DLD1 (cell line): ENCODE results near the gene CSAD.

ENCODE experiments used
- in situ Hi-C: cut with HindIII; loops from 2 replicates; pipeline ENCODE4 v1.10.0; 2017; ENCODE audit warnings: low sequenced_read_pairs

The CSAD gene

DNA sequence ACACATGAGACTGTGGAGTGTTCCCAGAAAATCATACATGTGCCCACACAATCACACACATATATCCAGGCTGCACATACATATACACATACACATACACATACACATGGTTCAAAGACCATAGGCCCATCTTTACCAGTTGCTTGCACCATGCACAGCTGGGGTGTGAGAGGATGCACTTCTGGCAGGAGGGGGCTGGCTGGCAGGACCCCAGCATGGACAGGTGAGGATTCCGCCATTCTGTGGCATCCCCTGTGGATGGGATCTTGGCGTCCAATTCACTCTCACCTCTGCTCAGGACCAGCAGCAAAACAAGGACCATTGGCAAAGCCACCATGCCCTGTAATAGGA is 19.4 kb upstream of the CSAD start:
- in situ Hi-C loops, result no loop called here

DNA sequence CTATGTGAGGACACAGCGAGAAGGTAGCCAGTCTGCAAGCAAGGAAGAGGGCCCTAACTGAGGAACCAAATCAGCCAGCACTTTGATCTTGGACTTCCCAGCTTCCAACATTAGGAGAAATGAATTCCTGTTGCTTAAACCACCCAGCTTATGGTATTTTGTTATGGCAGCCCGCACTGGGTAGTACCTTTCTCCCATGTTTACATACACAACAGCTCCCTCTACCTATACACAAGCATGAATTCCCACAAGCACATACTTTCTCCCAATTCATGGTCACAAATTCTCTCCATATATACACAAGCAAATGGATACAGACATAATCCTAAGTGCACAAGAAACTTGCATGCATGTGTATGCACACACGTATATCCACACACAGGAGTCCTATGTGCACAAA is 19.0 kb upstream of the CSAD start:
- in situ Hi-C loops, result no loop called here

DNA sequence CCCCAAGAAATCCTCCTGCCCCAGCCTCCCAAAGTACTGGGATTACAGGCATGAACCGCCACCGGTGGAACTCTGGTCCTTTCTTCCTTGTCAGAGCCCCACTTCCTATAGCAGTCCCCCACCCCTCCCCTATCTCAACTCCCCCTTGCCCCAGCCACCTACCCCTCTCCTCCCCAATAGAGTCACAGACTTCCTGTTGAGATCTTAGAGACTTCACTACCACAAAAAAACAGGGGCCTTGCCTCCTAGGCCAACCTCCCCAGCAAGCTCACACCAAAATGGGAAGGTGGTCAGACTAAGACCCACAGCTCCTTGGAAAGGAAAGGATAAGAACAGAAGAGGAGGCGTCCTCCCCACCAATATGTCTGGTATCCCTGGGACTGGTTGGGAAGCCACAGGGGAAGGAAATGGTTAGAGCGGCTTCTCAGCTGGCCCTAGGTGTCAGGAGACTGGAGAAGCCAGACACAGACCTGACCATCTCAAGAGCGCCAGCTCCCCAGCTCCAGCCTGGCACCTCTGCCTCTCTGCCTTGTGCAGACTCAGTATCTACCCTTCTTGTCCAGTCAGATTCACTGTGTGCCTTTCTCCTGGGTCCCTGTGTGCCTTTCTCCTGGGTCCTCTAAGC is 17.9 kb upstream of the CSAD start:
- in situ Hi-C loops, result no loop called here

DNA sequence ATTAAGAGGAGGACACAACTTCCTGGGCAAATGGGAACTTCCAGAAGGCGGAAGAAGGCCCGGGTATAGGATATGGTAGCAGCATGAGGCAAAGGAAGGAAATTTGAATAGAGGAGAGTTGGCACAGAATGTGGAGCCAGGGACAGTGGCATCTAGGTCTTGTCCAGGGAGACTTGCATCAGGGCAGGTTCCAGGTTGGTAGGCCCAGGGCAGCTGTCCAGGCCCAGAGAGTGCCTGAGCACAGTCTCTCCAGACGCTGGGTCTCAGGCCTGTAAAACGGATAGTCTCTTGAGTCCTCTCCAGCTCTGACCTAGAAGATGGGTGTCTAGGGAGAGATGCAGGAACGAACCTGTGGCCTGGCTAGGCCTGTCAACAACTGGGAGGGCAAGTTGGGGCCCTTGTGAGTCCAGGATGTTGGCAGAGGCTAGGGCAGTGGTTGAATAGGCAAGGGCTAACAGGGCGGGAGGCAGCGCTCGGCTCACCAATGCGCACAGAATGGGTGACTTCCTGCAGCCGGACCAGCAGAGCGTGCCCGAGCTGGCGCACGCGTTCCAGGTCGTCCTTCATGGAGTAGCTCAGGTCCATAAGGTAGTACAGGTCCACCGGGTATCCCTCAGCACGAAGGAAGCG is 16.4 kb upstream of the CSAD start:
- in situ Hi-C loops, result no loop called here

DNA sequence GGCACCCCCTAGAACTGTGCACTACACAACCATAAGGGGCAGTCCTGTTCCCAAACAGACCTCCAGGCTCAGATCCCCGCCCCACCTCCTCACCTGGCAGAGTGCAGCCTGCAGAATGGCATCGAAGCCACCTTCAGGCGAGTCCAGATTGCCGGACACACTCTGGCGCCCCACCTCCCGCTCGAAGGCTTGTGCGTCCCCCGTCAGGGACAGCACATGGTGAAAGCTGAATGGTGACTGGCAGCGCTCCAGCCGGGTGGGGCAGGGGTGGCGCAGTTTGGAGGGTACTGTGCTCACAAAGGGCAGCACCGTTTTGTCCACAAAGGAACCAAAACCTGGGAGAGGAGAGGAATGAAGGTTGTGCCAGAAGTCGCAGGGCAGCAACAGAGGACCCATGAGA is 15.8 kb upstream of the CSAD start:
- in situ Hi-C loops, result no loop called here

DNA sequence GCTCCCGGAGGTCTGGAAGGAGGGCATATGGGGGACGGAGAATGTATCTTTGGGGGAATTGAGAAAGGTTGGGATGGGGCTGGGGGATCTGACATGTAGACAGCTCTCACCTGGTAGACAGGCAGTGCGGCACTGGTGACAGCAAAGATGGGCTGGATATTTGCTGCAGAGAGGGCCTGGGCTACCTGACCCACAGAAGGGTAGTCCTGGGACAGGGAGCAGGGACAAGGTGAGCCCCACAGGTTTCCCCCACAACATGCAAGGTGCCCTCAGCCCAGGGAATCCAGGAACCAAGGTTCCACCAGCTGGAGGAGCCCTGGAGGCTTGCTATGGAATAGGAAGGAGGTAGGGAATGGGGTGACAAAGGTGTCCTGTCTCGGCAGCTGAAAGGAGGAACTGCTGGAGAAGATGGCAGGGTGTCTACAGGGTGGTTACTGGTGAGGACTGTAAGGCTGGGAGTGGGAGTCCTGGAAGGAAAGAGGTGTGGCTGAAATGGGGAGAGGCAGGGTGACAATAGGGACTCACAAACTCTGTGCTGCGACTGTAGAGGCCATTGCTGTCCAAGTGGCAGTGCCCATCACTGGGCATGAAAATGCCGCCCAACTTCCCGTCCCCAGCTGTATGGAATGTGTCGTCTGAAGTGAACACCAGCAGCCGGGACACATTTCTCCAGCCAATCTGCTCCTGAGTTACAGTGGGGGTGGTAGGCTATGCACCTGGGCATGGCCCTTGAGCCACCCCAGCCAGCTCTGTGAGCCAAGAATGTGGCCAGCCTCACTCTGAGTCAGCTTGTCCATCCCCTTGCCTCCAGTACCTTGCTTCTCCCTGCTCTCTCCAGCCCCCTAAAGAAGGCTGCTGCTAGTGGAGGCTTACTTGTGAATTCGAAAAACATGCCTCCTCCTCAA is 15.0 kb upstream of the CSAD start:
- in situ Hi-C loops, result no loop called here

DNA sequence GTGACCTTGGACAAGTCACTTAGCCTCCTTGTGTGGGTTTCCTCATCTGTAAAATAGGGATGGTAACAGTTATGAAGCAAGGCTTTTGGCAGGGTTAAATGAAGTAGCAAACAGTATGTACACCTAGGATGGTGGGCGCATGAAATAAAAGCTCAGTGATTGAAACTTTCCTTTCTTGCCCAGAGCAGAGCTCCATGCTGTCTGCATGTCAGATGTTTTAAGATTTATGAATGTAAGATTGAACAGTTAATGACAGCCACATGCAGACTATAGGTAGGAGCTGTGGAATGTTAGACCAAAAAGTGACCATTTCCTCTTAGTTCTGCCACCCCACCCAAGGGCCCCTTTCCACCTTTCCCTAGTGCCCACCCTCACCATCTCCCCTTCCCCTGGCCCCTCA is 14.2 kb upstream of the CSAD start:
- in situ Hi-C loops, result no loop called here

DNA sequence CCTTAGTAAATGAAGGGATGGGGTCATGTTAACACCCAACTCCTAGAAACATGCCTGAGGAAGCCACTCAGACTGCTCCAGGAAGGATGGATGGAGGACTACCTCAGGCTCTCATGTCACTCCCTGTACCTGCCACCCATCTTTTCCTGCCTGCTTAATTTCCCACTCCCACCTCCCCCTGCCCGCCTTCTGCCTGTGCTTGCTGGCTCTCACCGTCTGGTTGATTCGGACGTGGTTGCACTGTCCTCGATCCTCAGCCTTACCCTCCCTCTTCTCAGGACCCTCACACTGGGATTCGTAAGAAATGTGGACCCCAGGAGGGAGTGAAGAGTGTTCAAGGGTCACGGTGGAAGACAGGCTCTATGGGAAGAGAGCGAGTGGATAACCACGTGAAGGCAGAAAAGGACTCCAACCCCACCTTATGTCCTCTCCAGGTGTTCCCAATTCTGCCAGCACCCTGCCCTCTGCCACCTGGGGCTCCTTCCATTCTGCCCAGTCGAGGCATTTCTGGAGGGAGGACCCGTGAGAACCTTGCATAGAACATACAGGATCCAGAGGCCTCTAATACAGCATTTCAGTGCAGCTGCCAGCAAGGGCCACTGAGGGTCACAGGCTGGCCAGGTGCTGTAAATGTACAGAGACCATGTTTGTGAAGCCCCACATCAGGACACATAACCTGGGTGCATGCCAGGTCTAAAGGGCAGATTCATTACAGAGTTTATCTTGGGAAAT is 13.4 kb upstream of the CSAD start:
- in situ Hi-C loops, result no loop called here

DNA sequence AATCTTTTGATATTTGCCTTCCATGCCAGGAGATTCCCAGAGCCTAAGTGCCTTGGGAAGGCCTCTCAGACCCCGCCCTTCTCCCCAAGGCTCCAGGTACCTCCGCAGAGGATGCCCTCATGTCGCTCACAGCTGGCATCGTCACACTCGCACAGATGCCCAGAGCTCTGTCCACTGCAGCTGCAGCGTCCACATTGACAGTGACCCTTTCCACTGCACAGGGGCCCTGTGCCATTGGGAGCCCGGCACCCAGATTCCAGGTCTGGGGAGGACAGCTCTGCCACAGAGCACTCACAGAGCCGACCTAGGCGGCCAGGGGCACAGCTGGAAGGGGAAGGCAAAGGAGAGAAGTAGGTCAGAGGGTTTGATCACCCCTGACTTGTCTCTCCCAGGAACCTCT is 12.3 kb upstream of the CSAD start:
- in situ Hi-C loops, result no loop called here

DNA sequence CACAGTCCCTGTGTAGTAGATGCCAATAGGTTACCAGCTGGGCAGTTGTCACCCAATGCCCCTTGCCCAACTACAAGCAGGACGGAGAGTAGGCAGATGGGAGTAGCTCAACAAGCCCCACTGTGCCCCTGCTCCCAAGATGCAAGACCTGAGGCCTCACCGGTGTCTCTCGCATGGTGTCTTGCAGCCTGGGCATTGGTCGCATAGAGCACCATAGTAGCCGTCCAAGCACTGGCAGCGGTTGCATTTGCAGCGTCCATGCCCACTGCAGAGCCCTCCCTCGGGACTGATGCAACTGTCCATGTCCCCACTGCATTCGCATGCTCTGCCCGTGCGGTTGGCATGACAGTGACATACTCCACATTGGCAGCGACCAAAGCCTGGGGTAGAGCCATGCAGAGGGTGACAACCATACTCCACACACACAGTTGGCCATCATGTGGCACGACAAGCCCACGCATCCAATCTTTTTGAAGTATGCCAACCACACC is 11.9 kb upstream of the CSAD start:
- in situ Hi-C loops, result no loop called here

DNA sequence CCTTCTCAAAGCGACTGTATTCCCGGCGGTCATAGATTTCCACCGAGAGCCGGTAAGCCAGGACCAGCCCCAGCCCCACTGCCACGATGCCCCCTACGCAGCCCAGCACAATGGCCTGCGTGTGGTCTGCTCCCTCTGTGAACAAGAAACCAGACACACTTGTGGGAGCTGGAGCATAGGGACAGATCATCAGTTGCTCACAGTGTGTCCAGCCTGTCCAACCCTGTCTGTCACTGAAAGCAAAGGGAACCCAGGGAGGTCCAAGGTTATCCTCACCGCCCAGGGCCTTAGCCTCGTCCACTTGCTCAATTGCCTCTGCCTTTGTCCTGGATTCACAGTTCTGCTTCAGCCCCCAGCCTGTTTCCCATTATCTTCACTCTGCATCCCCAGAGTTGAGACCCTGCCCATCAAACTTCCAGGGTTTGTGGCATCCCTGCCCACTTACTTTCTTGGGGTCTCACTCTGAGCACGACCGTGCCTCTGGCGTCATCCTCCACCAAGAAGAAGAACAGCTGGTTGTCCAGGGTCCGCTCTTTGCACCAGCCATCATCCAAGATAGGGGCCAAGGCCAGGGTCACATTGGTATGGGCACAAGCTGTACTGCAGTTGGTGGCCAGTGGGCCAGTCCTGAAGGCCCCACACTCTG is 11.3 kb upstream of the CSAD start:
- in situ Hi-C loops, result no loop called here

DNA sequence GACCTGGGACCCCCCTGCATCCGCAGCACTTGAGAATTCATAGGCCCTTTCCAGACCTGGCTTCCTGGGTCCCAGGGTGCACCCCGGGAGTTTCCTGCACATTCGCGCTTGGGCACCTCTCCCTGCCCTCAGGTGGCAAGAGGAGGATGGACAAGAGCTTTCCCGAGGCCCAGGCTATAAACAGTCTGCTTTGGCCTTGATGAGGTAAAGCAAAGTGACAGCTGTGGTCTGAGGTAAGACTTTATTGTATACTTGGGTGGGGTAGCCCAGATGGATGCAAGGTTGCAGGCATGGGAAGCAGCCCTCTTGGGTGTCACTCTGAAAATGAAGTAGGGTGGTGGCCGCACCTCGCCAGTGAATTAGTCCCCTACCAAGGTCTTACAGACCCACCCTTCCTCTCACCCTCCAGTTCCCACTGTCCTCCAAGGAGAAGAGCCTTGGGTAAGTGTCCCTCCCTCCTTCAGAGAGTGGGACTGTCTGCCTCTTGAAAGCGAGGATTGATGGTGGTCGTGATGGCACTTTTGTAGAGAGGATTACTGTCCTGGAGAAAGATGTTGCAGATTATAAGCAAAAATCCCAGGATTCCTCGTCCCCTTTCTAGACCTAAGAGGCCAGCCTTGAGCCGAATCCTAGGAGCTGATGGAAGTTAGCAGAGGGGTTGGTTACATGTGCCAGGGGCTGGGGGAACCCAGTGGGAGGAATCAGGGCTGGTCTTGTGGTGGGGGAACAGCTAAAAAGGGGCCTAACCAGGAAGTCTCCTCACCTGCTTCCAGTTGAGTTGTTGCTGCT is 10.6 kb upstream of the CSAD start:
- in situ Hi-C loops, result no loop called here

DNA sequence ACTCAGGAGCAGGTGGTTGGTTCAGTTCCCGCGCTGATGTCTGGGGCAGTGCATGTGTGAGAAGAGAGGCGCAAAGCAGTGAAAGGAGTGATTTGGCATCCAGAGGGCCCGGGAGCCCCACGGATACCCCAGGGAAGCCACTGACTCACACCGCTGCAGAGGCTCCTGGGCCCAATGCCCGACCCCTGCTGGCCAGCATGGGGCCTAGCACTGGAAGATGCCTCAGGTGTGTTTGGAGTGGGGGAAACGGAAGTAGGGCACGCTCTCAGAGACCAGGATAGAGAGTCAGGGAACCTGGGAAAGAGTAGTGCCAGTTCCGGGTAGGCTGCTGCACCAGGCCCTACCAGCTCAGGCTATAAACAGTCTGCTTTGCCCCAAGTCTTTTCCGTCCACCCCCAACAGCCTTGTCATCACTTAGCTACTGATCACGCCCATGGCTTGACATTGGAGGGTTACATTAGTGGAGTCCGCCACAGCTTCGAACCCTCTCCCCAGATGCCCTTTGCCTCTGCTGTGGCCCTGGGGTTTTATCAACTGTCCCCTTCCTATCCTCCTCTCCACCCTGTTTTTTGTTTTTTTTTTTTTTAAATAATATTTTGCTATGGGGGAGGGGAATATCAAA is 9.5 kb upstream of the CSAD start:
- in situ Hi-C loops, result no loop called here

DNA sequence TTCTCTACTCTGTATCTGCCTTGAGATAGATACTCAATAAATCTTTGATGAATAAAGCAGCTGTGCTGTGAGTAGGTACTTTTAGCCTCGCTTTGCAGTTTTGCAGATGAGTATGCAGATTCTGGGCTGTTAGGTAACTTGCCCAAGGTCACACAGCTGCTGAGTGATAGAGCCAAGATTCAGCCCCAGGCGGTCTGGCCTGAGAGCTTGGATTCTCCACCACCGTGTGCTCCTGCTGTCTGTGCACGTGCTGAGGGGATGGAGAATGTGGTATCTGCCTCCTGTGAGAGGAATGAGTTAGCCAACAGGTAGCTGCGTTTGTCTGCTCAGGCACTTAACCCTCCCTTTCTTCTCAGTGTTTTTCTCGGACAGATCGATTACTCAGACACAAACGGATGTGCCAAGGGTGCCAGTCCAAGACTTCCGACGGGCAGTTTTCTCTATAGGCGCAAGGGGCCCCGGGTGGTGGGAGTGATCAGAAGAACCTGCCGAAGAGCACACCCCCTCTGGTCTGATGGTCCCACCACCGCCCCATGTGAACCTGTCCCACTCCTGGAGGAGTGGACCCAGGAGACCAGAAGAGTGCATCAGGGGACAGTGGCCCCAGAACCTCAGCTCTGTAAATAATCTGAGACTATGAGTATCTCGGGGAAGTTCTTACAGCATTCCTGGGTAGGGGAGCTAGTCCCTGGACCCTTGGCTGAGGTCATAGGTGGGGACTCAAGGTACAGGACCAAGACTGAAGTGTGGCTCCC is 6.6 kb upstream of the CSAD start:
- in situ Hi-C loops, result no loop called here

DNA sequence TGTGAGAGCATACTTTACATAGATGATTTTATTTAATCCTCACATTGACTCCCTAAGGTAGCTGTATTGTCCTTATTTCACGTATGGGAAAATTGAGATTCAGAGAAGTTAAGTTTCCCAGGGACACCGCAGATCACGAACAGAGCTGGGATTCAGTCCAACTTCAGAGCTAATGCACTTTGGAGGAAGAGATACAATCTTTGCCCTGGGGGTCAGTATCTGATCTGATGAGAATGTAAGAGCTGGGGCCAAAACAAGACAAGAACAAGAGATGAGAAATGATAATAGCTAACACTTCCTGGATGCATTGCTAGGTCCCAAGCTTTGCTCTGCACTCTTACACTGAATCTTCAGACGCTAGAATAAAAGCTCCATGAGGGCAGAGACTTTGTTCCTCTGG is 6.0 kb upstream of the CSAD start:
- in situ Hi-C loops, result no loop called here

DNA sequence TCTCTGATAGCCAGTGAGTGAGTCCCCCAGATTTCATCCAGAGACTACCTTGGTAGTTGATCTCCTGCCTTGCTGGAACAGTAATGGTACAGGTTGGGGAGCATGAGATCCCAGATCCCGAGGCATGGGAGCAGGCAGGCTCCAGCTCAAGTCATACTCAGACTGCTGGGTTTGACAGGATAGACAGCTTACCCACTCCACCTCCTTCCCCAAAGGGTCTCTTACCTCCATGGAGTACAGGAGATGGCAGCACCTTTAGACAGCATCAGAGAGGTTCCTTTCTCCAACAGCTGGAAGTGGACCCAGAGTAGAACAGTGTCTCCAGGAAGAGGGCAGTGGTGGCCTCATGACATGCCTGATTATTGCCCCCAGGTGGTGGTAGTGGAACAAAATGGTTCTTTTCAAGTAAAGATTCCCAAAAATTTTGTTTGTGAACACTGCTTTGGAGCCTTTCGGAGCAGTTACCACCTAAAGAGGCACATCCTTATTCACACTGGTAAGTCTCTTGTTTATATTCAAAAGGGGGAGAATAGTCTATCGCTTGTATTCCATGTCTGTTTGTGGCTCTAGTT is 4.9 kb upstream of the CSAD start:
- in situ Hi-C loops, result no loop called here

DNA sequence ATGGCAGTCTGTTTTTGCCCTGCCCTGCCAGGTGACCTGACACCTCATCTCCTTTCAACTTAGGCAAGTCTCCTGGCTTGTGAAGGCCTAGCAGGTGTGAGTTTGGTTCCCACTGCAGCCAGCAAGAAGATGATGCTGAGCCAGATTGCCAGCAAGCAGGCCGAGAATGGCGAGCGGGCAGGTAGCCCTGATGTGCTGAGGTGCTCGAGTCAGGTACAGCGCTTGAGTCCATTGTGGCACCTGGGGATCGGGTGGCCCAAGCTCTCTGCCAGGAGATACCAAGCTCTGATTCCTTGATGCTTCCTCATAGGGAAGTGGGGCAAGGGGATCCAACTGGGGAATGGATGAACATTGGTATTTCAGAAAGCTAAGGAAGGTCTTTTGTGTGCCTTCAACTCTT is 4.1 kb upstream of the CSAD start:
- in situ Hi-C loops, result no loop called here

DNA sequence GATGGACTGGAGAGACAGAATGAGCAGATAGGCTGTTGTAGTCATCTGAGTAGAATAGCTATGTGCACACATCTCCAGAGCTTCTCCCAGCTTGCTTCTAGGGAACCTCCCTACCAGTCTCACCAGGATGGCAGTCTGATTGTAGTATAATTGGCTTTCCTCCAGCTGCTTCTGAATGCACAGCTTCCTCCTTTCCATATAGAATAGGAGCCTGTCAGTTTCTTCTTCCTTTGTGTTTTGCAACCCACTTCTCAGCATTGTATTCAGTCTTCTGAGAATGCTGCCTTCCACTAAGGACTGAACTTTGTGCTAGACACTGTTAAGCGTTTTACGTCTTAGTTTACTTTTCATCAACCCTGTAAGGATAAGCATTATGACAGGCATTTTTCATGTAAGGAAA is 2.2 kb upstream of the CSAD start:
- in situ Hi-C loops, result no loop called here

DNA sequence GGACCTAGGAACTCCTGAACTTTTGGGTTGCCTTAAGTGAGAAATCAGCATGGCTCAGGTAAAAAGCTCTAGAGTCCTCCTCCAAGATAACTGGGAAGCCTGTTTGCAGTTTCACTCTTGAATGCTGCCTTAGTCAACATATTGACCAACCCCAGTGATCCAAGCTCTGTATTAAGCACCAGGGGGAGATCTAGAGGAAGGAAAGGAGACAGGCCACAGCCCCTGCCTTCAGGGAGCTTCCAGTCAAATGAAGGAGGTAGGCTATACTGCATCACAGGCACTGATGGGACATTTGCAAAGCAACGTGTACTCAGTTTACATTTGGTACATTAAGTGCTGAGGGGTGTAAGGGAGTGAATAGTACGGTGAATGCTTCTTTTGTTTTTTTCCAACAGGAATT is 1.2 kb upstream of the CSAD start:
- in situ Hi-C loops, result no loop called here
